ENCODE data around the gene TMEM97.

DNA sequence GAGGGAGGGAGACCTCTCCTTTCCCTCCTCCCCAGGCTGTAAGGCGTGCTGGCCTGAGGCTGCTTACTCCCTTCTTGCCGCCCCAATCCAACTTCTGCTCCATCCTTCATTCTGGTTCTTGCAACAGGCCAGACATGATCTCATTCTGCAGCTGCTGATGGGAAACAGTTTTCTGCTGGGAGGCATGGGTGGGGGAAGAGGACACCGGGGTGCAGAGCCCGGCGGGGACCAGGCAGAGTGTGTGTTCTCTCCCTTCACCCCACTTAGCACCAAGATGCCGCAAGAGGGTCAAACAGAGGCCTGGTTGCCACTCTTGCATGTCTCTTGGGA is 53.9 kb downstream of the TMEM97 start:
- TF ChIP-seq TSHZ2 (CRISPR knock-in tag; IDR thresholded peaks at IDR 0.05) (no peak), SNAI2 (CRISPR knock-in tag; IDR thresholded peaks at IDR 0.05) (no peak)

Measured in SK-N-SH treated with all-trans-retinoic acid at 6 μM for 48 hours (cell line).